ENCODE results near the gene TRIM54. TPM values are rescaled to one million over a fixed set of nuclear protein-coding genes. Genes with fewer than 3 reads are reported as not detected.

TRIM54 gene
- total and polyA plus RNA-seq, 4 experiments from 2014 or later: 0.17 TPM; not detected in 3

GRCh38 chr2:27249159-27249890 is 32.9 kb upstream of the TRIM54 start:
- no peak overlapping the region for H3K4me3 ChIP-seq (ENCODE audit: low read length in 2 of 2)
- H3K36me3 ChIP-seq (ENCODE audit: insufficient read depth, low read length): no peaks in the 10 kb centered on the region
- no peaks in the 10 kb centered on the region for H3K4me1 ChIP-seq (ENCODE audit: insufficient read depth, low read length)
- H3K27ac ChIP-seq (ENCODE audit: low read depth, low read length): no peak overlapping the region
- H3K27me3 ChIP-seq (ENCODE audit: insufficient read depth, low read length): peaks cover 4% of the 10 kb centered on the region
- no peaks in the 10 kb centered on the region for H3K9me3 ChIP-seq (ENCODE audit: control insufficient read depth in 1 of 2, low read length in 2 of 2)
- no peak for DNase-seq
- no peak overlapping the region for H3K4me3 Mint-ChIP-seq
- H3K4me1 Mint-ChIP-seq: peaks cover 0 to 1% (median 0%) of the 10 kb centered on the region in 4 donors
- peaks cover 6 to 12% of the 10 kb centered on the region in 2 donors for H3K27me3 Mint-ChIP-seq
- intact Hi-C loops (cut with micrococcal nuclease): no loop called here
- H3K36me3 Mint-ChIP-seq: peaks cover 0 to under 1% of the 10 kb centered on the region in 2 donors
- peak overlapping the region in 1 of 7 donors; percentile 36 for H3K27ac Mint-ChIP-seq
- H3K9me3 Mint-ChIP-seq: no peaks in the 10 kb centered on the region
- ChIA-PET CTCF (ENCODE audit: partially characterized antibody) (interaction anchor here (1.1 to 3.8 kb wide), 2 partner anchors 13 to 31 kb away, joined by 3 to 28 read pairs; partner anchors contain the start of gene TRIM54), POLR2A (ENCODE audit: partially characterized antibody) (no interaction called here)

GRCh38 chr2:27249891-27250651 is 32.2 kb upstream of the TRIM54 start:
- ChIA-PET CTCF (ENCODE audit: partially characterized antibody) (interaction anchor here (1.1 to 3.8 kb wide), 2 partner anchors 30 to 51 kb away, joined by 3 to 28 read pairs; partner anchors contain the start of gene TRIM54), POLR2A (ENCODE audit: partially characterized antibody) (no interaction called here)
- Mint-ChIP-seq H3K27me3 (peaks cover 10 to 16% of the 10 kb centered on the region in 2 donors), H3K4me3 (no peak overlapping the region), H3K4me1 (peaks cover 0 to 1% (median 0%) of the 10 kb centered on the region in 4 donors), H3K36me3 (no peaks in the 10 kb centered on the region), H3K27ac (no peak overlapping the region), H3K9me3 (no peaks in the 10 kb centered on the region)
- H3K4me1 ChIP-seq (ENCODE audit: insufficient read depth, low read length): no peaks in the 10 kb centered on the region
- intact Hi-C loops (cut with micrococcal nuclease): loop anchor here (1.0 kb wide), 1 partner anchor 30 kb away; no protein-coding TSS in a partner anchor
- H3K36me3 ChIP-seq (ENCODE audit: insufficient read depth, low read length): no peaks in the 10 kb centered on the region
- peaks cover 4% of the 10 kb centered on the region for H3K27me3 ChIP-seq (ENCODE audit: insufficient read depth, low read length)
- peak in 4 of 5 donors; percentile 25 to 40 (median 32) for DNase-seq
- no peaks in the 10 kb centered on the region for H3K9me3 ChIP-seq (ENCODE audit: control insufficient read depth in 1 of 2, low read length in 2 of 2)
- H3K27ac ChIP-seq (ENCODE audit: low read depth, low read length): no peak overlapping the region
- no peak overlapping the region for H3K4me3 ChIP-seq (ENCODE audit: low read length in 2 of 2)

GRCh38 chr2:27250652-27251379 is 31.4 kb upstream of the TRIM54 start:
- intact Hi-C loops (cut with micrococcal nuclease): loop anchor here (1.0 kb wide), 1 partner anchor 29 kb away; no protein-coding TSS in a partner anchor
- H3K36me3 ChIP-seq (ENCODE audit: insufficient read depth, low read length): no peaks in the 10 kb centered on the region
- no peaks in the 10 kb centered on the region for H3K9me3 ChIP-seq (ENCODE audit: control insufficient read depth in 1 of 2, low read length in 2 of 2)
- Mint-ChIP-seq H3K9me3 (no peaks in the 10 kb centered on the region), H3K4me1 (peaks cover 0 to 1% (median 0%) of the 10 kb centered on the region in 4 donors), H3K27ac (no peak overlapping the region), H3K27me3 (peaks cover 14 to 22% of the 10 kb centered on the region in 2 donors), H3K4me3 (no peak overlapping the region), H3K36me3 (no peaks in the 10 kb centered on the region)
- ChIA-PET POLR2A (ENCODE audit: partially characterized antibody) (no interaction called here), CTCF (ENCODE audit: partially characterized antibody) (interaction anchor here (1.1 to 3.8 kb wide), 2 partner anchors 29 to 50 kb away, joined by 3 to 28 read pairs; partner anchors contain the start of gene TRIM54)
- H3K4me1 ChIP-seq (ENCODE audit: insufficient read depth, low read length): no peaks in the 10 kb centered on the region
- no peak overlapping the region for H3K27ac ChIP-seq (ENCODE audit: low read depth, low read length)
- peaks cover 4% of the 10 kb centered on the region for H3K27me3 ChIP-seq (ENCODE audit: insufficient read depth, low read length)
- DNase-seq: no peak
- H3K4me3 ChIP-seq (ENCODE audit: low read length in 2 of 2): no peak overlapping the region

GRCh38 chr2:27251766-27252165 is 30.5 kb upstream of the TRIM54 start:
- Histone ChIP-seq H3K27ac (ENCODE audit: low read depth, low read length) (no peak overlapping the region), H3K27me3 (ENCODE audit: insufficient read depth, low read length) (peaks cover 4% of the 10 kb centered on the region), H3K9me3 (ENCODE audit: control insufficient read depth in 1 of 2, low read length in 2 of 2) (no peaks in the 10 kb centered on the region), H3K4me3 (ENCODE audit: low read length in 2 of 2) (no peak overlapping the region), H3K4me1 (ENCODE audit: insufficient read depth, low read length) (no peaks in the 10 kb centered on the region), H3K36me3 (ENCODE audit: insufficient read depth, low read length) (no peaks in the 10 kb centered on the region)
- peaks cover 0 to 1% (median 0%) of the 10 kb centered on the region in 4 donors for H3K4me1 Mint-ChIP-seq
- intact Hi-C loops (cut with micrococcal nuclease): no loop called here
- no peak overlapping the region for H3K27ac Mint-ChIP-seq
- POLR2A ChIA-PET (ENCODE audit: partially characterized antibody): no interaction called here
- H3K9me3 Mint-ChIP-seq: no peaks in the 10 kb centered on the region
- H3K36me3 Mint-ChIP-seq: no peaks in the 10 kb centered on the region
- peaks cover 14 to 28% of the 10 kb centered on the region in 2 donors for H3K27me3 Mint-ChIP-seq
- H3K4me3 Mint-ChIP-seq: no peak overlapping the region
- CTCF ChIA-PET (ENCODE audit: partially characterized antibody): interaction anchor here (3.8 kb wide), 1 partner anchor 28 kb away, joined by 28 read pairs; the partner anchor contains the start of gene TRIM54
- DNase-seq: no peak

GRCh38 chr2:27255187-27255586 is 27.0 kb upstream of the TRIM54 start:
- peaks cover 21% of the 10 kb centered on the region for H3K27me3 ChIP-seq (ENCODE audit: insufficient read depth, low read length)
- no peaks in the 10 kb centered on the region for H3K9me3 Mint-ChIP-seq
- H3K27ac ChIP-seq (ENCODE audit: low read depth, low read length): no peak overlapping the region
- DNase-seq: no peak
- H3K4me3 ChIP-seq (ENCODE audit: low read length in 2 of 2): no peak overlapping the region
- peaks cover 0 to 1% (median 0%) of the 10 kb centered on the region in 4 donors for H3K4me1 Mint-ChIP-seq
- intact Hi-C loops (cut with micrococcal nuclease): no loop called here
- ChIA-PET CTCF (ENCODE audit: partially characterized antibody) (no interaction called here), POLR2A (ENCODE audit: partially characterized antibody) (no interaction called here)
- H3K36me3 ChIP-seq (ENCODE audit: insufficient read depth, low read length): no peaks in the 10 kb centered on the region
- H3K27me3 Mint-ChIP-seq: peaks cover 31 to 45% of the 10 kb centered on the region in 2 donors
- H3K36me3 Mint-ChIP-seq: no peaks in the 10 kb centered on the region
- no peak overlapping the region for H3K4me3 Mint-ChIP-seq
- H3K4me1 ChIP-seq (ENCODE audit: insufficient read depth, low read length): no peaks in the 10 kb centered on the region
- H3K27ac Mint-ChIP-seq: no peak overlapping the region
- no peaks in the 10 kb centered on the region for H3K9me3 ChIP-seq (ENCODE audit: control insufficient read depth in 1 of 2, low read length in 2 of 2)

- no peak overlapping the region for H3K4me3 Mint-ChIP-seq
- no peak for DNase-seq
- ChIA-PET POLR2A (ENCODE audit: partially characterized antibody) (no interaction called here), CTCF (ENCODE audit: partially characterized antibody) (interaction anchor here (0.9 kb wide), 1 partner anchor 10 kb away, joined by 3 read pairs; no protein-coding TSS in a partner anchor)
- H3K4me1 ChIP-seq (ENCODE audit: insufficient read depth, low read length): no peaks in the 10 kb centered on the region
- H3K9me3 Mint-ChIP-seq: no peaks in the 10 kb centered on the region
- H3K36me3 Mint-ChIP-seq: no peaks in the 10 kb centered on the region
- no peak overlapping the region for H3K4me3 ChIP-seq (ENCODE audit: low read length in 2 of 2)
- H3K27me3 Mint-ChIP-seq: peaks cover 36 to 50% of the 10 kb centered on the region in 2 donors
- no peak overlapping the region for H3K27ac ChIP-seq (ENCODE audit: low read depth, low read length)
- peaks cover 0 to 4% (median under 1%) of the 10 kb centered on the region in 4 donors for H3K4me1 Mint-ChIP-seq
- H3K36me3 ChIP-seq (ENCODE audit: insufficient read depth, low read length): no peaks in the 10 kb centered on the region
- H3K27ac Mint-ChIP-seq: no peak overlapping the region
- no peaks in the 10 kb centered on the region for H3K9me3 ChIP-seq (ENCODE audit: control insufficient read depth in 1 of 2, low read length in 2 of 2)
- peaks cover 25% of the 10 kb centered on the region for H3K27me3 ChIP-seq (ENCODE audit: insufficient read depth, low read length)
- intact Hi-C loops (cut with micrococcal nuclease): no loop called here
Measured at GRCh38 chr2:27255660-27256059, 26.6 kb upstream of the TRIM54 start.

Measured in CD4-positive, alpha-beta memory T cell (primary cell).